Spleen (tissue), 7 donors: ENCODE measurements around the gene GLRX2.

Source experiments
- POLR2A ChIP-seq, 3 donors: fragments of 450-650 bp; IDR thresholded peaks; one replicate each; pipeline ENCODE4 v1.5.1; 2017; ENCODE audit warnings: antibody characterized with exemption in 3 of 3, mild to moderate bottlenecking in 1 of 3
- POLR2AphosphoS5 ChIP-seq, 3 donors: sonication (generic); formaldehyde crosslinking; IDR thresholded peaks; one replicate each; pipeline ENCODE4 v1.5.1; 2017; ENCODE audit warnings: antibody characterized with exemption in 3 of 3
- TF ChIP-seq, protein P1 (sequence below), 11 experiments: fragments of 200-600 bp in 7 of 11; fragments of 450-650 bp in 4 of 11; sonication (generic) in 4 of 11; IDR thresholded peaks in 8 of 11; conservative IDR thresholded peaks in 3 of 11; 1 replicate in 7 of 11; 2 replicates in 4 of 11; pipeline versions ENCODE4 v1.4.0 to v1.8.0; 2016 to 2021; ENCODE audit warnings: antibody characterized with exemption in 11 of 11, inconsistent platforms in 4 of 11, mild to moderate bottlenecking in 1 of 11
- donor health status: DM: no; HTN: no; CAD: no; lungs with moderate emphysema.
- donor health status: DM: no; HTN: no; CAD: no.
- donor health status: DM: no; HTN: no; CAD: no.

DNA sequence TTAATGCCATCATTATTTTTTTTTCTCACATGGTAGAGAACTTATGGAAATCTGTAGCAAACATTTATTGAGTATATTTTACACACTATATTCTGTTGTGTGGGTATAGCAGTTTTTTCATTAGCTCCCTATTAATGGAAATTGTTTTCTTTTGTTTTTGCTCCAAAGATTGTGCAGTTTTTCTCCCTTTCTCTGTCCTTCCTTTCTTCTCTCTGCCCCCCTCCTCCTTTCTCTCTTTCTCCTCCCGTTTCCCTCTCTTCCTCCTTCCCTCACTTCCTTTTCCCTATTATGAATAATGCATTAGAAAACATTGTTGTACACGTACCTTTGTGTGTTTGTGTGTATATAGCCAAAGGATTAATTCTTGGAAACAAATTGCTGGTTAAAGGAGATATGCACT lies 37.2 kb upstream of the GLRX2 start:
- TF ChIP-seq, protein P1, sequence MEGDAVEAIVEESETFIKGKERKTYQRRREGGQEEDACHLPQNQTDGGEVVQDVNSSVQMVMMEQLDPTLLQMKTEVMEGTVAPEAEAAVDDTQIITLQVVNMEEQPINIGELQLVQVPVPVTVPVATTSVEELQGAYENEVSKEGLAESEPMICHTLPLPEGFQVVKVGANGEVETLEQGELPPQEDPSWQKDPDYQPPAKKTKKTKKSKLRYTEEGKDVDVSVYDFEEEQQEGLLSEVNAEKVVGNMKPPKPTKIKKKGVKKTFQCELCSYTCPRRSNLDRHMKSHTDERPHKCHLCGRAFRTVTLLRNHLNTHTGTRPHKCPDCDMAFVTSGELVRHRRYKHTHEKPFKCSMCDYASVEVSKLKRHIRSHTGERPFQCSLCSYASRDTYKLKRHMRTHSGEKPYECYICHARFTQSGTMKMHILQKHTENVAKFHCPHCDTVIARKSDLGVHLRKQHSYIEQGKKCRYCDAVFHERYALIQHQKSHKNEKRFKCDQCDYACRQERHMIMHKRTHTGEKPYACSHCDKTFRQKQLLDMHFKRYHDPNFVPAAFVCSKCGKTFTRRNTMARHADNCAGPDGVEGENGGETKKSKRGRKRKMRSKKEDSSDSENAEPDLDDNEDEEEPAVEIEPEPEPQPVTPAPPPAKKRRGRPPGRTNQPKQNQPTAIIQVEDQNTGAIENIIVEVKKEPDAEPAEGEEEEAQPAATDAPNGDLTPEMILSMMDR (IDR thresholded peaks at IDR 0.05 in 8 of 11, conservative IDR thresholded peaks at IDR 0.05 in 3 of 11) = no peak
- TF ChIP-seq POLR2A (IDR thresholded peaks at IDR 0.05) (no peak), POLR2AphosphoS5 (IDR thresholded peaks at IDR 0.05) (no peak)
